OCI-LY1 (cell line): ENCODE results near the gene OR2J2.

Source experiments
- EZH2 ChIP-seq: fragments of 200-600 bp; sonication (generic), shearing (Covaris generic); IDR thresholded peaks from 2 replicates; pipeline ENCODE4 v1.8.0; 2017; ENCODE audit warnings: borderline replicate concordance, mixed run types, mild to moderate bottlenecking, antibody characterized with exemption, low read length, moderate library complexity, mixed read lengths
- TF ChIP-seq, protein P1 (sequence below): fragments of 200-600 bp; sonication (generic), shearing (Covaris generic); IDR thresholded peaks from 2 replicates; pipeline ENCODE4 v1.5.1; 2017; ENCODE audit warnings: mild to moderate bottlenecking, antibody characterized with exemption, low read length, moderate library complexity, mixed read lengths

DNA sequence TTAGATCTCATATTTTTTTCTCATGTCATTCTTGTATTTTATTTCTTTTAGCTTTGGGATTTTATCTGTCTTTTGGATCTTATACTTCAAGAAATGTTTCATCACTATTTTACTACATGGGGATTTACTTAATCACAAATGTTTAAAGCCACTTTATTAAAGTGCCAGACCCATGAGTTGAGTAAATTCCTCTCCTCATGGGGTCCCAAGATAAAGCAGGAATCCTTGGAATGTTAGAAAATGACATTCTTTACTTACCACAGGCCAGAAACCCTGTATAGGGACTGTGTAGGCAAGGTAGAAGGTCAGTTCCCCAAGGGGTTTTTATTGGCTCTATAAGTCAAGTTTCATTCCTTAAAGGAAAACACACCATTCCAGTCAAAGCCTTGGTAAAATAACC, 28.4 kb upstream of the OR2J2 start:
- no peak for TF ChIP-seq EZH2
- TF ChIP-seq, protein P1, sequence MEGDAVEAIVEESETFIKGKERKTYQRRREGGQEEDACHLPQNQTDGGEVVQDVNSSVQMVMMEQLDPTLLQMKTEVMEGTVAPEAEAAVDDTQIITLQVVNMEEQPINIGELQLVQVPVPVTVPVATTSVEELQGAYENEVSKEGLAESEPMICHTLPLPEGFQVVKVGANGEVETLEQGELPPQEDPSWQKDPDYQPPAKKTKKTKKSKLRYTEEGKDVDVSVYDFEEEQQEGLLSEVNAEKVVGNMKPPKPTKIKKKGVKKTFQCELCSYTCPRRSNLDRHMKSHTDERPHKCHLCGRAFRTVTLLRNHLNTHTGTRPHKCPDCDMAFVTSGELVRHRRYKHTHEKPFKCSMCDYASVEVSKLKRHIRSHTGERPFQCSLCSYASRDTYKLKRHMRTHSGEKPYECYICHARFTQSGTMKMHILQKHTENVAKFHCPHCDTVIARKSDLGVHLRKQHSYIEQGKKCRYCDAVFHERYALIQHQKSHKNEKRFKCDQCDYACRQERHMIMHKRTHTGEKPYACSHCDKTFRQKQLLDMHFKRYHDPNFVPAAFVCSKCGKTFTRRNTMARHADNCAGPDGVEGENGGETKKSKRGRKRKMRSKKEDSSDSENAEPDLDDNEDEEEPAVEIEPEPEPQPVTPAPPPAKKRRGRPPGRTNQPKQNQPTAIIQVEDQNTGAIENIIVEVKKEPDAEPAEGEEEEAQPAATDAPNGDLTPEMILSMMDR: no peak
